ENCODE results near the gene DDX20.
A peak's percentile ranks its signal among the peaks of the same experiment; 100 is the strongest.

DDX20 gene

GRCh38 chr1:111755331-111756123 is at the start of gene DDX20:
DDX20 (plus strand) TSS chr1:111755901; CDS start chr1:111755925, 24 bp downstream.
- DNase-seq: peak; percentile 91

GRCh38 chr1:111706921-111707320 is 48.8 kb upstream of the DDX20 start:
- no peak for DNase-seq

GRCh38 chr1:111707906-111708305 is 47.8 kb upstream of the DDX20 start:
- no peak for DNase-seq

- no peak for DNase-seq
These were observed 45.7 kb upstream of the DDX20 start for GRCh38 chr1:111709986-111710385.

- no peak for DNase-seq
These were observed 39.4 kb upstream of the DDX20 start for GRCh38 chr1:111716333-111716732.

GRCh38 chr1:111717450-111717849 is 38.3 kb upstream of the DDX20 start:
- no peak for DNase-seq

GRCh38 chr1:111719135-111719534 is 36.6 kb upstream of the DDX20 start:
- no peak for DNase-seq

GRCh38 chr1:111719674-111720132 is 36.0 kb upstream of the DDX20 start:
- DNase-seq: no peak

GRCh38 chr1:111720274-111720976 is 35.3 kb upstream of the DDX20 start:
- DNase-seq: no peak

- DNase-seq: no peak
These were observed 34.5 kb upstream of the DDX20 start for GRCh38 chr1:111720977-111721786.

GRCh38 chr1:111723091-111723806 is 32.5 kb upstream of the DDX20 start:
- DNase-seq: no peak

GRCh38 chr1:111723871-111724270 is 31.8 kb upstream of the DDX20 start:
- DNase-seq: no peak

GRCh38 chr1:111725192-111725591 is 30.5 kb upstream of the DDX20 start:
- no peak for DNase-seq

- DNase-seq: no peak
These were observed 28.6 kb upstream of the DDX20 start for GRCh38 chr1:111727056-111727455.

GRCh38 chr1:111729271-111729921 is 26.3 kb upstream of the DDX20 start:
- DNase-seq: no peak

- no peak for DNase-seq
These were observed 25.6 kb upstream of the DDX20 start for GRCh38 chr1:111729946-111730681.

- DNase-seq: no peak
These were observed 25.0 kb upstream of the DDX20 start for GRCh38 chr1:111730706-111731105.

GRCh38 chr1:111731956-111732355 is 23.7 kb upstream of the DDX20 start:
- DNase-seq: no peak

GRCh38 chr1:111732718-111733117 is 23.0 kb upstream of the DDX20 start:
- no peak for DNase-seq

- no peak for DNase-seq
These were observed 22.3 kb upstream of the DDX20 start for GRCh38 chr1:111733183-111733991.

GRCh38 chr1:111733992-111734341 is 21.7 kb upstream of the DDX20 start:
- DNase-seq: no peak

Measured in activated gamma-delta T cell treated with Interleukin-2 at 50 U/mL for 16 hours (primary cell).